Measurements from ENCODE around the gene CAMK2N2. TPM values are rescaled to one million over a fixed set of nuclear protein-coding genes. Genes with fewer than 3 reads are reported as not detected.

CAMK2N2 gene
- total RNA-seq, 4 donors from 2014 or later, result not detected

DNA sequence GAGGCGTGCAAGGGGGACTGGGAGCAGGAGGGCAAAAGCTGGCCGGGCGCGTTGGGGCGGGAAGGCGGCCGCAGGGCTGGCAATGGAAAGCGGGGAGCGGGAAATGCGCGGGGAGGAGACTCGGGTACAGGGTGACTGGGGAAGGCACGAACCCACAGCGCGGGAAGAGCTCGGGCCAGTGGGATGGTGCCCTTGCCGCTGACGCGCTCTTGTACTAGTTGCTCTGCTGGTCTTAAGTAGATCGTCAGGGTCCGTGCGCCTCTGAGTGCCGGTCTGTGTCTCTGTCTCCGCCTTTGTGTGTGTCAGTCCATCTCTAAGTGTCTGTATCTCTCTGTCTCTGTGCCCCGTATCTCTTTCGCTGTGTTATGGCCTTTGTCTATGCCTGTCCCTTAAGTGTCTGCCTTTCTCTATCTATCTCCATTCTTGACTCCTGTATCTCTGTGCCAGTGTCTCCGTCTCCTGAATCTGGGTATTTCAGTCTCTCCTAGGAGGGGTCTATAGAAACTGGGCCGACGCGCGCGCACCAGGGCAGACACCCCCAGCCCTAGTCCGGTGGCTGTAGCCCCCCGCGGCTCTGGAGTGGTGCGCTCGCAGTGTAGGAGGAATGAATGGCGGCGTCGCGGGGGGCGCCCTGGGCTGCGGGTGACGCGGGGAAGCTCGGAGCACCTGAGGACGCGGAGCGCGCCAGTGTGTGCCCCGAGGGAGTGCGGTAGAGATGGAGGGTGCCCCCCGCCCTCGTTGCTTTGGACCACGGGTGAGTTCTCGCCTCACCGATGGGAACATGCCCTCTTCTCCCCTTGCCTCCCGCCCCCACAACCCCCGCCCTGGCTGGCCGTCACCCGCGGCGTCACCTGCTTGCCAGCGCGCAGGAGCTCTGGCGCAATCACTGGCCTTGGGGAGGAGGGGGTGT, 756 bp upstream of the CAMK2N2 start:
- WGBS, 2 donors, result 1 to 4% methylated on average over 37 of the region's 66 CpGs

DNA sequence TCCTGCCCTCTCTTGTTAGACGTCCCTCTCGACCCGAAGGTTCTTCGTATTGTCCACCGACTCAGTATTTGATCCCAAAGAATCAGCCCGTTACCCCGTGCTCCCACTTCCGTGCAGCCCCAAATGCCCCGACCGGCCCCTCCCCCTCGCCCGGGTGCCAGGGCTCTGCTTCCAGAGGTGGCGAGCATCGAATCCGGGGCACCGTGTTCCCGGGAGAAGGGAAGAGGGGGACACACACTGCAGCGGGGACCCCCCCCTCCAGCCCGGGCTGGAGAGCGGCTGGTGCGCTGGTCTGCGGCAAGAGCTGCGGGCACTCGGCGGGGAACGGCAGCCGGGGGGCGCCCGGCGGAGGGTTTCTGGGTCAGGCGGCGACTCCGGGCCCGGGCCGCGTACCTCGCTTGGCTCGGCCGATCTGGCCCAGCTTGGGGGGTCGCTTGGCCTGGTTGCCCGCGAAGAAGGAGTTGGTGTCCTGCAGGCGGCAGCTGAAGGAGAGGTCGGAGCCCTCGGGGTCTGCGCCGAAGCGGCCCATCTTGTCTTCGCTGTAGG, 556 bp downstream of the CAMK2N2 start:
- TF ChIP-seq, protein P1, sequence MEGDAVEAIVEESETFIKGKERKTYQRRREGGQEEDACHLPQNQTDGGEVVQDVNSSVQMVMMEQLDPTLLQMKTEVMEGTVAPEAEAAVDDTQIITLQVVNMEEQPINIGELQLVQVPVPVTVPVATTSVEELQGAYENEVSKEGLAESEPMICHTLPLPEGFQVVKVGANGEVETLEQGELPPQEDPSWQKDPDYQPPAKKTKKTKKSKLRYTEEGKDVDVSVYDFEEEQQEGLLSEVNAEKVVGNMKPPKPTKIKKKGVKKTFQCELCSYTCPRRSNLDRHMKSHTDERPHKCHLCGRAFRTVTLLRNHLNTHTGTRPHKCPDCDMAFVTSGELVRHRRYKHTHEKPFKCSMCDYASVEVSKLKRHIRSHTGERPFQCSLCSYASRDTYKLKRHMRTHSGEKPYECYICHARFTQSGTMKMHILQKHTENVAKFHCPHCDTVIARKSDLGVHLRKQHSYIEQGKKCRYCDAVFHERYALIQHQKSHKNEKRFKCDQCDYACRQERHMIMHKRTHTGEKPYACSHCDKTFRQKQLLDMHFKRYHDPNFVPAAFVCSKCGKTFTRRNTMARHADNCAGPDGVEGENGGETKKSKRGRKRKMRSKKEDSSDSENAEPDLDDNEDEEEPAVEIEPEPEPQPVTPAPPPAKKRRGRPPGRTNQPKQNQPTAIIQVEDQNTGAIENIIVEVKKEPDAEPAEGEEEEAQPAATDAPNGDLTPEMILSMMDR (IDR thresholded peaks at IDR 0.05), result no peak
- TF ChIP-seq POLR2A (IDR thresholded peaks at IDR 0.05), result no peak
- no peak for DNase-seq
- H3K36me3 ChIP-seq, result peaks cover 0 to 3% of the 10 kb centered on the region in 2 donors
- no peaks in the 10 kb centered on the region for H3K9me3 ChIP-seq
- intact Hi-C loops (cut with DNase I), result no loop called here
- no peak overlapping the region for H3K27ac ChIP-seq
- H3K4me1 ChIP-seq, result peaks cover 23 to 30% of the 10 kb centered on the region in 2 donors
- H3K27me3 ChIP-seq, result peaks cover 28% of the 10 kb centered on the region
- 0 to 1% methylated on average over 18 to 23 of the region's 49 CpGs for WGBS, 2 donors
- peak overlapping the region in 1 of 3 donors; percentile 26 for H3K4me3 ChIP-seq (replicated peaks in 1 of 3)

More for the DNA sequence above, 756 bp upstream of the CAMK2N2 start:
- intact Hi-C loops (cut with DNase I), result no loop called here
- no peak for TF ChIP-seq POLR2A (IDR thresholded peaks at IDR 0.05)
- TF ChIP-seq, protein P1 (IDR thresholded peaks at IDR 0.05), result no peak
- DNase-seq, result peak in 1 of 2 donors; percentile 30
- Histone ChIP-seq H3K27me3 (peaks cover 28% of the 10 kb centered on the region), H3K27ac (no peak overlapping the region), H3K9me3 (no peaks in the 10 kb centered on the region), H3K36me3 (peaks cover 0 to 3% of the 10 kb centered on the region in 2 donors), H3K4me1 (peaks cover 23 to 30% of the 10 kb centered on the region in 2 donors), H3K4me3 (replicated peaks in 1 of 3) (no peak overlapping the region)

DNA sequence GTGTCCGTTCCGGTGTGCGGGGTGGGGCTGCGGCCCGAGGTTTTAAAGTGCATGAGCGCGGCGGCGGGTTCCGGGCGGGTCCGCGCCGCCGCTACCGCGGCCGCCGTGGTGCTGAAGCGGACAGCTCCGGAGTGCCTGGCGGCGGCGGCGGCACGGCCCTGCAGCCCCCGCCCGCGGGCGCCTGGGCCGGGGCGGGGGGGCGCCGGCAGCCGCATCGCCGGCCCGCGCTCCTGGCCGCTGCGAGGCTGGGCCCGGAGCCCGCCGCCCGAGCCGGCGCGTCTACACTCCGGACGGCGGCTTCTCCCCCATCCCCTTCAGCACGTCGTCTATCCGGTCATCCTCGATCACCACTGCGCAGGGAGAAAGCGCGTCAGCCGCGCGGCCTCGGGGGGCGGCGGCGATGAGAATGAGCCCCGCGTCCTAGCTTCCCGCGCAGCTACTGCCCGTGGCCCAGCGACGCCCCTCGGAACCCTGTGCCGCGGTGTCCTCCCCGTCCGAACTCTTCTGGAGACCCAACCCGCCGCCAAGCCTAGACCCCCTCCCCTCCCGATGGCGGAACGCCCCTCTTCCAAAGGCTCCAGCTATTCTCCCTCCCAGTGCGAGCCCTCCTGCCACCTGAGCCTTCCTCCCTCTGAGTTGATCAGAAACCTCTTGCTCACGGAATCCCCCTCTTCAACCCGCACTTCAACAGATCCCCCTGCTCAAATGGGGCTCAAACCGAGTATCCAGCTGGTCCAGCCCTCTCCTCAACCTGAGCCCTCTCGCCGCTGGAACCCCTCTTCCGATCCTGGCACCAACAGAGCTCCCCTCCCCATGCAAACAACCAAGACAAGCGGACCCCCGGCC, 1.3 kb downstream of the CAMK2N2 start:
- Histone ChIP-seq H3K27ac (no peak overlapping the region), H3K4me1 (peaks cover 23 to 30% of the 10 kb centered on the region in 2 donors), H3K4me3 (replicated peaks in 1 of 3) (peak overlapping the region in 1 of 3 donors; percentile 26), H3K9me3 (no peaks in the 10 kb centered on the region), H3K27me3 (peaks cover 28% of the 10 kb centered on the region), H3K36me3 (peaks cover 0 to 3% of the 10 kb centered on the region in 2 donors)
- no peak for TF ChIP-seq POLR2A (IDR thresholded peaks at IDR 0.05)
- TF ChIP-seq, protein P1 (IDR thresholded peaks at IDR 0.05), result no peak
- intact Hi-C loops (cut with DNase I), result no loop called here
- peak; percentile 33 to 48 for DNase-seq
- 3 to 5% methylated on average over 15 to 39 of the region's 91 CpGs for WGBS, 2 donors

DNA sequence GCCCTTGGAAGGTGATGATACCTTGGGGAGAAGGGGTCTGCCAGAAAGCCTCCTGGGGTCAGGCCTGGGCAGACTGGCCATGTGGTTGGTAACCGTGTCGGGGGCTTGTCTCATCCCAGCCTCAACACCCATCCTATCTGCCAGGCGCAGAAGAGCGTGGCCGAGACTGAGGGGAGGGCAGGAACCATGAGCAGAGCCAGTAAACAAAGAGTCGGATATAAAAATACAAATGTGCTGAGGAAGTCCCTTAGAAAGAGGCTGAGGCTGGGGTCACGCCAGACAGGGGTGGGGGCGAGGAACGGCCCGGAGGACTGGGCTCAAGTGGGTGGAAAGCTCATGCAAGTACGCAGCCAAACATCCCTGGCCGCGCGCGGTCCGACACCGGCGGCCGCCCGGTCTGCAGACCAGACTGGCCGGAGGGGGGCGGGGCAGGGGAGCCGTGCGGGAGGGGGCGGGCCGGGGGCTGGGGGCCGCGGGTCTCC, 1.9 kb downstream of the CAMK2N2 start:
- H3K4me1 ChIP-seq, result peaks cover 23 to 30% of the 10 kb centered on the region in 2 donors
- no peaks in the 10 kb centered on the region for H3K9me3 ChIP-seq
- no peak for TF ChIP-seq POLR2A (IDR thresholded peaks at IDR 0.05)
- TF ChIP-seq, protein P1 (IDR thresholded peaks at IDR 0.05), result no peak
- intact Hi-C loops (cut with DNase I), result no loop called here
- H3K36me3 ChIP-seq, result peaks cover 0 to 3% of the 10 kb centered on the region in 2 donors
- H3K27ac ChIP-seq, result no peak overlapping the region
- no peak overlapping the region for H3K4me3 ChIP-seq (replicated peaks in 1 of 3)
- no peak for DNase-seq
- peaks cover 28% of the 10 kb centered on the region for H3K27me3 ChIP-seq
- WGBS, 2 donors, result 24 to 27% methylated on average over 15 to 16 of the region's 28 CpGs
